ENCODE measurements around the gene DHH.

The DHH gene

DNA sequence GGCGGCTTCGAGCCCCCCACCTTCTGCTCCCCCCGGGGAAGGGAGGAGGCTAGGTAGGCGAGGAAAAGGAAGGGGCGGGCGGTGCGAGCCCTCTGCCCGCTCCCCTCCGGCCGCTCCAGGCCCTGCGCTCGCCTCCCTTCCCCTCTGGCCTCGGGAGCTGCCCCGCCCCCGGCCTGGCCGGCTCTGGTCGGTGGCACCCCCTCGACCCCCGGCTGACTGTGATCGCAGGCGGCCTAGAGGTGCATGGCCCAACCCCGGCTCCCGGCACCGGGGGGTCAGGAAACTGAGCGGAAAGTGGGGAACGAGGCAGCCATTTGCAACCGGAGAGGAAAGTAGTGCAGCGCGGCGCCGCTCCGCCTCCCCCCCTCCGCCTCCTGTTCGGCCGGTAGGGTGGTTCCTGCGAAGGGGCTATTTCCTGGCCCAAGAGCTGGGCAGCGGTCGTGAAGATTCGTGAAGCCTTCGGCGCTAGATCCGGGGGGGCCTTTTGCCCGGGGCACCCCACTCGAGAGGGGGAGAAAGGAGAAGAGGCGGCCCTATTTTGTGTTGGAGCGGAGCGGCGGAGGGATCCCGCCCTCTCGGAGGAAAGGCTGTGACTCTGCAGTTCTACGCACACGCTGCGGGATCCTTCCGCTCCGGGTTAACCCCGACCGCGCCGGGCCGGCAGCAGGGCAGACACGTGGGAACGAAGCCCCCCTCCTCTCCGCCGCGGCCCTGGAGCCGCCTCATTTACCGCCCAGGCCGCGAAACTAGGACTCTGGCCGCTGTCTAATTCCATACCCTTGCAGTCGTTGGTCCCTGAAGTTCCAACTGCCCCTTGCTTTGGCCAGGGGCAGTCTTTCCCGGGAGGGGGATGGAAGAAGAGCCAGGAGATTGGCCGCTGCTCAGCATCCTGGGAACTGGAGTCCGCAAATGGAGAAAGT is 34.1 kb downstream of the DHH start, which contains the start of gene KMT2D:
TSS of gene KMT2D (minus strand) at position 558 of the 920 bp plus-strand sequence. CDS start 5,470 bp downstream, outside the sequence.
- TF ChIP-seq FOXP2 (optimal IDR thresholded peaks at IDR 0.05; ENCODE audit: borderline replicate concordance, extremely low read depth, extremely low read length, insufficient read depth) (peak; percentile 91), SIN3A (IDR thresholded peaks at IDR 0.05; ENCODE audit: borderline replicate concordance, insufficient read depth, low read length) (peak; percentile 82), TAF1 (IDR thresholded peaks at IDR 0.05; ENCODE audit: borderline replicate concordance, insufficient read depth, low read length) (peak; percentile 97), POLR2AphosphoS5 (IDR thresholded peaks at IDR 0.05; ENCODE audit: low read depth, low read length) (no peak; the same call in none of the 2 replicates)
- TF ChIP-seq, protein P1, sequence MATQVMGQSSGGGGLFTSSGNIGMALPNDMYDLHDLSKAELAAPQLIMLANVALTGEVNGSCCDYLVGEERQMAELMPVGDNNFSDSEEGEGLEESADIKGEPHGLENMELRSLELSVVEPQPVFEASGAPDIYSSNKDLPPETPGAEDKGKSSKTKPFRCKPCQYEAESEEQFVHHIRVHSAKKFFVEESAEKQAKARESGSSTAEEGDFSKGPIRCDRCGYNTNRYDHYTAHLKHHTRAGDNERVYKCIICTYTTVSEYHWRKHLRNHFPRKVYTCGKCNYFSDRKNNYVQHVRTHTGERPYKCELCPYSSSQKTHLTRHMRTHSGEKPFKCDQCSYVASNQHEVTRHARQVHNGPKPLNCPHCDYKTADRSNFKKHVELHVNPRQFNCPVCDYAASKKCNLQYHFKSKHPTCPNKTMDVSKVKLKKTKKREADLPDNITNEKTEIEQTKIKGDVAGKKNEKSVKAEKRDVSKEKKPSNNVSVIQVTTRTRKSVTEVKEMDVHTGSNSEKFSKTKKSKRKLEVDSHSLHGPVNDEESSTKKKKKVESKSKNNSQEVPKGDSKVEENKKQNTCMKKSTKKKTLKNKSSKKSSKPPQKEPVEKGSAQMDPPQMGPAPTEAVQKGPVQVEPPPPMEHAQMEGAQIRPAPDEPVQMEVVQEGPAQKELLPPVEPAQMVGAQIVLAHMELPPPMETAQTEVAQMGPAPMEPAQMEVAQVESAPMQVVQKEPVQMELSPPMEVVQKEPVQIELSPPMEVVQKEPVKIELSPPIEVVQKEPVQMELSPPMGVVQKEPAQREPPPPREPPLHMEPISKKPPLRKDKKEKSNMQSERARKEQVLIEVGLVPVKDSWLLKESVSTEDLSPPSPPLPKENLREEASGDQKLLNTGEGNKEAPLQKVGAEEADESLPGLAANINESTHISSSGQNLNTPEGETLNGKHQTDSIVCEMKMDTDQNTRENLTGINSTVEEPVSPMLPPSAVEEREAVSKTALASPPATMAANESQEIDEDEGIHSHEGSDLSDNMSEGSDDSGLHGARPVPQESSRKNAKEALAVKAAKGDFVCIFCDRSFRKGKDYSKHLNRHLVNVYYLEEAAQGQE (IDR thresholded peaks at IDR 0.05; ENCODE audit: insufficient read depth in 1 of 2, low read depth in 2 of 2, low read length in 2 of 2): peak; percentile 23 to 52; a peak in 1 of 4 replicates

DNA sequence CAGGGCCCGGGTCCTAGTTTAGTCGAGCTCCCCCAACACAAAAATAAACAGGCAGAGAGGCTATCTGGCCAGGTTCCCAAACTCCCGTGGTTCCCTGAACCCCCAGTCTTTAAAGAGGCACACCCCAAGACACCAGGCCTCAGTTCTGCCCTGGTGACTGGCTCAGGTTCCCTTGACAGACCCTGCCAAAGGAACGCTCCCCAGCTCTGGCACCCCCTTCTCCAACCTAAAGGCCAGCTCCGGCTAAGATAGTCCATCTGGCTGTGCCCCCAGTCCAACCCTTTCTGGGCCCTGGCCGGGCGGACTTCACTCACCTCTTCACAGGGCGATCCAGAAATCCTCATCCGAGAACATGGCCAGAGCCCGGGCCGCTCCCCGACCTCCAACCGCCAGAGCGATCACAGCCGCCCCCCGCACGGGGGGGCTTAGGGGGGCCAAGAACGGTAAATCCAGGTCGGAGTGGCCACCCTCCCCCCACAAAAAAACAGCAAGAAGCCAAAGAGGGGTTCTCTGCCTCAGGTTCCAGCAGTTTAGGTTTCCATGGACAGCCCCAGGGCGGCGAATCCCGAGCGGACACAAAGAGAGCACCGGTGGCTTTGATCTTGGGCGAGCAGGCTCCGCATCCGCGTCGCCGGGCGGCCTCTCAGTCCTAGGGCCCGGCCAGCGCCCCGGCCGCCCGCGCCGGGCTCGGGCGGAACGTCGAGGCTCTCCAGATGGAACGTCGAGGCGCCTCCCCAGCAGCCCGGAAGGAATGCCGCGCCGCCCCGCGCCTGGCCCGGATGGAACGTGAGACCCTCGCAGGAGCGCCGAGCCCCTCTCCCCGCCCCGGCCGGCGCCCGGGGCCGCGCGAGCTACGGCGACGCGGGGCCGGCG is 35.1 kb downstream of the DHH start:
- TF ChIP-seq TAF1 (IDR thresholded peaks at IDR 0.05; ENCODE audit: borderline replicate concordance, insufficient read depth, low read length): no peak; the same call in 1 of the 2 replicates
- TF ChIP-seq, protein P1 (IDR thresholded peaks at IDR 0.05; ENCODE audit: insufficient read depth in 1 of 2, low read depth in 2 of 2, low read length in 2 of 2): no peak
- no peak for TF ChIP-seq FOXP2 (optimal IDR thresholded peaks at IDR 0.05; ENCODE audit: borderline replicate concordance, extremely low read depth, extremely low read length, insufficient read depth)
- TF ChIP-seq POLR2AphosphoS5 (IDR thresholded peaks at IDR 0.05; ENCODE audit: low read depth, low read length): no peak
- TF ChIP-seq SIN3A (IDR thresholded peaks at IDR 0.05; ENCODE audit: borderline replicate concordance, insufficient read depth, low read length): no peak

DNA sequence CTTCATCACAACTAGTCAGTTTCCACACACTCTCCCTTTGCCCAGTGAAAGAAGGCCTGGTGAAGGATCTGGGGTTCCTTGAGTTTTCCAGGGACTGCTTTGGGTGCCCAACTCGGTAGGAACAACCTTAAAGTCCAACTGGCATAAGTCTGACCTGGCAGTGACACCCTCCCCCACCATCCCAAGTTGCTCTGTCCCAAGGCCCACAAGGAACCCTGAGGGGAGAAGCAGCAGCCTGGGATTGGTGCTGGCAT is 35.6 kb downstream of the DHH start:
- TF ChIP-seq, protein P1 (IDR thresholded peaks at IDR 0.05; ENCODE audit: insufficient read depth in 1 of 2, low read depth in 2 of 2, low read length in 2 of 2): no peak
- TF ChIP-seq TAF1 (IDR thresholded peaks at IDR 0.05; ENCODE audit: borderline replicate concordance, insufficient read depth, low read length) (no peak), FOXP2 (optimal IDR thresholded peaks at IDR 0.05; ENCODE audit: borderline replicate concordance, extremely low read depth, extremely low read length, insufficient read depth) (no peak), SIN3A (IDR thresholded peaks at IDR 0.05; ENCODE audit: borderline replicate concordance, insufficient read depth, low read length) (no peak), POLR2AphosphoS5 (IDR thresholded peaks at IDR 0.05; ENCODE audit: low read depth, low read length) (no peak)

DNA sequence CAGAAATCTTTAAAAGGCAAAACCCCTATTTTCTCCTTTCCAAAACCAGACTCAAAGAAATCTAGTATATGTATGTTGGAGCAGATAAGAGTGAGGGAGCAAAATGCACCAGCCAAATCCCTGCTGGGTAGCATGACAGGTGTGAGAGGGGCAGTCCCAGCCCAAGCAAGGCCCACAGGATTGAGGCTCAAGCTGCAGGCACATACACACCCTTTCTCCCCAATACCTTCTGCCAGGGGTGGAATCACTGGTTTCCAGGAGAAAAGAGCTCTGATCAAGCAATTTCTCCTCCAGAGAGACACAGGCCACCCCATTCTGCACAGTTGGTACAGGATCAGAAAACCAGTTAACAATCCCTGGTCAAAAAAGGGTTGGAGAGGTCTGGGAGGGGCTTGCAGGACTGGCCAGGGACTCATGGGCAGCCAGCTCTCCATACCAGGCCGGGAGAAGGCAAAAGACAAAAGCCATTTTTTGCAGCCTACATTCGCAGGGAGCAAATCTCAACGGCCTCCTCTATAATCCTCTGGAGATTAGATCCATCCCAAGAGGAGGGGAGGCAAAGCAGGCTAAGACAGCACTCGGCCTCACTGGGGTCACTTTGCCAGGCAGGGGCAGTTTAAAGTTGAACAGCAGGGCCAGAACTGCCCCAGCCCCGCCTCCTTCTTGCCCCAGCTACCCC is 36.1 kb downstream of the DHH start:
- no peak for TF ChIP-seq POLR2AphosphoS5 (IDR thresholded peaks at IDR 0.05; ENCODE audit: low read depth, low read length)
- TF ChIP-seq TAF1 (IDR thresholded peaks at IDR 0.05; ENCODE audit: borderline replicate concordance, insufficient read depth, low read length): no peak
- no peak for TF ChIP-seq FOXP2 (optimal IDR thresholded peaks at IDR 0.05; ENCODE audit: borderline replicate concordance, extremely low read depth, extremely low read length, insufficient read depth)
- TF ChIP-seq, protein P1 (IDR thresholded peaks at IDR 0.05; ENCODE audit: insufficient read depth in 1 of 2, low read depth in 2 of 2, low read length in 2 of 2): no peak
- TF ChIP-seq SIN3A (IDR thresholded peaks at IDR 0.05; ENCODE audit: borderline replicate concordance, insufficient read depth, low read length): no peak

Data from PFSK-1 (cell line).